ENCODE results near the gene SEMA4G. TPM values are rescaled to one million over a fixed set of nuclear protein-coding genes. Genes with fewer than 3 reads are reported as not detected.
"Not testable (repeated sequence)": the region's sequence is repeated elsewhere in the genome, so short reads cannot be mapped to it uniquely, and the experiment has no call there.

Gene SEMA4G
- total RNA-seq, 2 experiments from 2014 or later, result 0.70 to 0.71 TPM

DNA sequence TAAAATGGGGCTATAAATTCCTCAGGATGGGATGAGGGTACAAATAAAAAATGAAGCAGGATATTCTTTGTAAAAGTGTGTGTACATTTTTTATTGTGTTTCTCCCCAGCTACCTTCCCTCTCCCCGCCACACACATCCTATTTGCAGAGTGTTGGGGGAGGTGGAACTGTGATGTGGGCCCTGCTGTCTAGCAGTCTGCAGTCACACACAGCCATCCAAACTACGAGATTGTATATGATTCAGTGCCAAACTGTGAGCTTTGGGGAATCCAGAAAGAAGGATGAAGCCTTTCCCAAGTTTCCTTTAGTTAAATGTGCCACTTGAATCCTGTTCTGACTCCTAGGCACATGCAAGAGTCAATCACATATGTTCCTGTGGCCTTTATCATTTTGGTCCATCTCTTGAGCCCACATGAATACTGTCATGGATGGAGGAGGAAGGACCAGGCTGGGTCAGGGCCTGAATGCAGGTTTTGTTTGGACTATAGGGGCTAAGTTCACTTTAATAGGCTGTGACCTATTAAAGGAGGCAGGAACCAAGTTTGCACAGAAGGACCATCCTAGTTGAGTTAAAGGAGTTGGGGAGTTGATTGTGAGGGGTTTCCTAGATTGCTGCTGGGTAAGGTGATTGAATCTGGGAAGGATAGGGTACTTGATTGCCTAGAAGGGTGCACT lies 1.1 kb upstream of the SEMA4G start:
- POLR2A ChIA-PET, result no interaction called here
- CTCF ChIA-PET, result interaction anchor here (1.3 to 1.4 kb wide), 2 partner anchors 41 to 48 kb away, joined by 5 to 7 read pairs; no protein-coding TSS in a partner anchor

GRCh38 chr10:100968863-100969186 lies 479 bp upstream of the SEMA4G start:
- POLR2A ChIA-PET, result no interaction called here
- CTCF ChIA-PET, result interaction anchor here (1.3 to 1.4 kb wide), 2 partner anchors 42 to 47 kb away, joined by 5 to 7 read pairs; no protein-coding TSS in a partner anchor

GRCh38 chr10:100970076-100970913 lies 991 bp downstream of the SEMA4G start:
- ChIA-PET POLR2A (interaction anchor here (0.8 kb wide), 1 partner anchor 29 kb away, joined by 3 read pairs; the partner anchor contains the start of gene LZTS2), CTCF (no interaction called here)

DNA sequence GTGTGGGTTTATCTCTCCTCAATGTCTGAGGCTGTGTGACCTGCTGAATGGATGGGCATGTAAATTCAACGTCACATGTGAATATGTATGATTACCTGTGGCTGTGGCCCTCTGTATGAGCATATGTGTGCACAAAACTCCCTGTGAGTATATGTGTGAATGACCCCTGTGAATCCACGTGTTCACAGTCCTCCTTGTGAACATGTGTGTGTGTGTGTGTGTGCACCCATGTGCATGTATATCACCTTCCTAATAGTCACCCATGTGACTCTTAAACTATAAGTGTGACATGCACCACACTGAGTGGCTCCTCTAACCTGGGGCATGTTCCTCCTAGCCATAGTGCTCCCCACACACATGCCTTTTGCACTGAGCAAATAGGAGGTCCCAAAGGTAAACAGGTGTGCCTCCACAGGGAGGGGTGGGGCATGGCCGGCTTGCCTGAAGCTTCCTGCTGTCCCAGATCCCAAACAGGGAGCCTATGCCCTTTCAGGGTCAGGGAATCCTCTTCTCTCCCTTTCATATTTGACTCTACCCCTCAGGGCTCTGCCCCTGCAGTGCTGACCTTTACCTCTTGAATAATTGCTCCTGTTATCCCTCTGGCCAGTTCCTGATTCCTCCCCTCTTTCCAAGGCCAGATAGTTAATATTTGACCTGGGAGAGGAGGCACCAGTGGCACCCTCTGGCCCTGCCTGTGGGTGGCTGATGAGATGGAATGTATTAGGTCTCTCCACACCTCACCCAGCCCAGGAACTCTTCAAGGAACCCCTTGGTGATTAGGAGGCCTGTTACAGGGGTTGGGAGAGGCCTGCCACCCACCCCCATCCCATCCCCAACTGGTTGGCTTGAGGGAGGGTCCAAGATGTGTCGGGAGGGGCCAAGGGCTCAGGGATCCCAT lies 1.9 kb downstream of the SEMA4G start:
- ChIA-PET POLR2A (no interaction called here), CTCF (interaction anchor here (1.1 kb wide), 1 partner anchor 79 kb away, joined by 4 read pairs; no protein-coding TSS in a partner anchor)

GRCh38 chr10:100972115-100972903 lies 3.0 kb downstream of the SEMA4G start:
- ChIA-PET CTCF (interaction anchor here (1.1 kb wide), 1 partner anchor 78 kb away, joined by 4 read pairs; no protein-coding TSS in a partner anchor), POLR2A (no interaction called here)

- ChIA-PET POLR2A (no interaction called here), CTCF (interaction anchor here (0.7 kb wide), 1 partner anchor 71 kb away, joined by 3 read pairs; no protein-coding TSS in a partner anchor)
Measured at GRCh38 chr10:100972904-100973535, 3.7 kb downstream of the SEMA4G start.

DNA sequence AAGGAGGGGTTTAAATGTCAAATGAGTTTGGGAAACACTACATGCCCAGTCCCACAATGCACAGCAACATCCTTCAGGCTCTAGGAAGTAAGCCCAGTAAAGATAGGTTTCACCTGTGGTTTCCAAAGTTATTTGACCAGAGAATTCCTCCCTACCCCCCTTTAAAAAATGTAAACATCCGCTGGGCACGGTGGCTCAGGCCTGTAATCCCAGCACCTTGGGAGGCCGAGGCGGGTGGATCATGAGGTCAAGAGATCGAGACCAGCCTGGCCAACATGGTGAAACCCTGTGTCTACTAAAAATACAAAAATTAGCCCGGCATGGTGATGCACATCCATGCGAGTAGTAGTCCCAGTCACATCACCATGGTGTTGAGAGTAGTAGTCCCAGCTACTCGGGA lies 6.1 kb downstream of the SEMA4G start:
- CTCF ChIA-PET, POLR2A ChIA-PET: not testable (repeated sequence)

DNA sequence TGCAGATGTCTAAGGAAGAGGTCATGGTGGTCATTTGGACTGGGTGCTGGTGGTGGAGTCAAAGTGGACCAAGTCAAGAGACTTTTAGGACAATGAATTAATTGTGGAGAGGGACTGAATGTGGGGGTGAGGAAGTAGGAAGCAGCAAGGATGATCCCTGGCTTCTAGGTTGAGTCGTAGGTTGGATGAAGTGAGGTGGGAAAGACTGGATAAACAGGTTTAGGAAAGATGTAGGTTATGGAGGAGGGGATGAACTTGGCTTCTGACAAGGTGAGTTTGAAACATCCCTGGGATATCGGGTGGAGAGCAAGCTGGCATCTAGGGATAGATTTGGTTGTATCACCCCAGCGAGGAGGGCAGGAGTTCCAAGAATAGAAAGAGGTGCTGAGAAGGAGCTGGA lies 7.6 kb downstream of the SEMA4G start:
- ChIA-PET POLR2A (no interaction called here), CTCF (interaction anchor here (1.2 kb wide), 1 partner anchor 38 kb away, joined by 4 read pairs; no protein-coding TSS in a partner anchor)

- CTCF ChIA-PET, result no interaction called here
- POLR2A ChIA-PET, result no interaction called here
Measured at GRCh38 chr10:100977436-100977835, 8.1 kb downstream of the SEMA4G start.

GRCh38 chr10:100978121-100978900 lies 9.0 kb downstream of the SEMA4G start:
- ChIA-PET CTCF (no interaction called here), POLR2A (no interaction called here)

DNA sequence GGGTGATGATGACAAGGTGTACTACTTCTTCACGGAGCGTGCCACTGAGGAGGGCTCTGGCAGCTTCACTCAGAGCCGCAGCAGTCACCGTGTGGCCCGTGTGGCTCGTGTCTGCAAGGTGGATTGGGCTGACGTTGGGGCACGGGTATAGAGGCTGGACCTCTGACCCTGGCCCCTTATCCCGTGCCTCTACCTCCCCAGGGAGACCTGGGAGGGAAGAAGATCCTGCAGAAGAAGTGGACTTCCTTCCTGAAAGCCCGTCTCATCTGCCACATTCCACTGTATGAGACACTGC lies 9.5 kb downstream of the SEMA4G start:
- CTCF ChIA-PET, result no interaction called here
- POLR2A ChIA-PET, result no interaction called here

DNA sequence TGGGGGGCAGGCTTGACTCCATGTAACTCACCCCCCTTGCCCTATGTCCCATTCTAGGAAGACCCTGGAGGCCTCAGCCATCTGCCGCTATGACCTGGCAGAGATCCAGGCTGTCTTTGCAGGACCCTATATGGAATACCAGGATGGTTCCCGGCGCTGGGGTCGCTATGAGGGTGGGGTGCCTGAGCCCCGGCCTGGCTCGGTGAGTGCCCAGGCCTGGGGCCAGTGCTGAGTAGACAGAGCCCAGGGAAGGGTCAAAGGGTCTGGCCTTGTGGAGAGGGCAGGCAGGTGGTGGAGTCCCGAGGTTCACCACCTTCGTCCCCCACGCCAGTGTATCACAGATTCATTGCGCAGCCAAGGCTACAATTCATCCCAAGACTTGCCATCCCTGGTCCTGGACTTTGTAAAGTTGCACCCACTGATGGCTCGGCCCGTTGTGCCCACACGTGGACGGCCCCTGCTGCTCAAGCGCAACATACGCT lies 10.5 kb downstream of the SEMA4G start:
- ChIA-PET POLR2A (no interaction called here), CTCF (interaction anchor here (0.5 kb wide), 1 partner anchor 61 kb away, joined by 4 read pairs; no protein-coding TSS in a partner anchor)

- ChIA-PET CTCF (no interaction called here), POLR2A (no interaction called here)
Measured at GRCh38 chr10:100980311-100980710, 11.0 kb downstream of the SEMA4G start.

GRCh38 chr10:100980711-100981110 lies 11.4 kb downstream of the SEMA4G start:
- ChIA-PET POLR2A (no interaction called here), CTCF (no interaction called here)

GRCh38 chr10:100981178-100981772 lies 12.0 kb downstream of the SEMA4G start:
- CTCF ChIA-PET, result interaction anchor here (0.7 kb wide), 1 partner anchor 68 kb away, joined by 3 read pairs; no protein-coding TSS in a partner anchor
- POLR2A ChIA-PET, result no interaction called here

DNA sequence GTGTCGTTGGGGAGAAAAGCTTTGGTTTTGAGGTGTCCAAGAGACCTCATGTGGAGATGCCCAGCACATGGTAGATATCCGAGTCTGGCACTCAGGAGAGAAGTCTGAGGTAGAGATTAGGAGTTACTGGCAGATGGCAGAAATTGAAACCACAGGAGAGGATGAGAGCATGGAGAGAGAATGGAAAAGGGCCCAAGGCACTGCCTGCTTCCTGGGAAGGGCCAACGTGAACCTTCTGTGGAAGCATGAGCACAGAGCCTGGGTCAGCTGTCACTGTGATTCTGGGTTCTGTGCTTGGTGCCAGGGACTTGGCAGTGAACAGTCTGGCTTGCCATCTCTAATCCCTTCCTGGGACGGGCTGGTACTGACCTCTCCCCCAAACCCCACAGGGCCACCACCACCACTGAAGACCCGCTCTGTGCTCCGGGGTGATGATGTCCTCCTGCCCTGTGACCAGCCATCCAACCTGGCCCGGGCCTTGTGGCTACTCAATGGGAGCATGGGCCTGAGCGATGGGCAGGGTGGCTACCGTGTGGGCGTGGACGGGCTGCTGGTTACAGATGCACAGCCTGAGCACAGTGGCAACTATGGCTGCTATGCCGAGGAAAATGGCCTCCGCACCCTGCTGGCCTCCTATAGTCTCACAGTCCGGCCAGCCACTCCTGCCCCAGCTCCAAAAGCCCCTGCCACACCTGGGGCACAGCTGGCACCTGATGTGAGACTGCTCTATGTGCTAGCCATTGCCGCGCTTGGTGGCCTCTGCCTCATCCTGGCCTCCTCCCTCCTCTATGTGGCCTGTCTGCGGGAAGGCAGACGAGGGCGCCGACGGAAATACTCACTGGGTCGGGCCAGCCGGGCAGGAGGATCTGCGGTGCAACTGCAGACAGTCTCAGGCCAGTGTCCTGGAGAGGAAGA lies 13.9 kb downstream of the SEMA4G start:
- CTCF ChIA-PET, result no interaction called here
- POLR2A ChIA-PET, result no interaction called here
